ENCODE data around the gene ZNF319. TPM values are rescaled to one million over a fixed set of nuclear protein-coding genes. Genes with fewer than 3 reads are reported as not detected.

ZNF319 gene
- polyA plus RNA-seq, 1 donor from 2014 or later: 7.0 TPM

GRCh38 chr16:58031016-58031800 is 30.7 kb upstream of the ZNF319 start:
- peaks cover 5% of the 10 kb centered on the region for H3K79me2 ChIP-seq (replicated peaks; ENCODE audit: insufficient read depth, low read length)
- H3K27ac ChIP-seq (ENCODE audit: low read length): no peak overlapping the region
- TF ChIP-seq RAD21 (conservative IDR thresholded peaks at IDR 0.05) (no peak), SMC3 (conservative IDR thresholded peaks at IDR 0.05; ENCODE audit: poor library complexity) (no peak), CTCF (IDR thresholded peaks at IDR 0.05; ENCODE audit: poor library complexity, severe bottlenecking) (no peak), REST (IDR thresholded peaks at IDR 0.05; ENCODE audit: borderline replicate concordance) (no peak), TAF1 (IDR thresholded peaks at IDR 0.05; ENCODE audit: low read depth) (no peak), MXI1 (conservative IDR thresholded peaks at IDR 0.05; ENCODE audit: poor library complexity, severe bottlenecking) (no peak), EZH2 (IDR thresholded peaks at IDR 0.05; ENCODE audit: borderline replicate concordance, insufficient read depth, low read length, poor library complexity, severe bottlenecking) (no peak), EP300 (conservative IDR thresholded peaks at IDR 0.05; ENCODE audit: poor library complexity, severe bottlenecking) (no peak)

DNA sequence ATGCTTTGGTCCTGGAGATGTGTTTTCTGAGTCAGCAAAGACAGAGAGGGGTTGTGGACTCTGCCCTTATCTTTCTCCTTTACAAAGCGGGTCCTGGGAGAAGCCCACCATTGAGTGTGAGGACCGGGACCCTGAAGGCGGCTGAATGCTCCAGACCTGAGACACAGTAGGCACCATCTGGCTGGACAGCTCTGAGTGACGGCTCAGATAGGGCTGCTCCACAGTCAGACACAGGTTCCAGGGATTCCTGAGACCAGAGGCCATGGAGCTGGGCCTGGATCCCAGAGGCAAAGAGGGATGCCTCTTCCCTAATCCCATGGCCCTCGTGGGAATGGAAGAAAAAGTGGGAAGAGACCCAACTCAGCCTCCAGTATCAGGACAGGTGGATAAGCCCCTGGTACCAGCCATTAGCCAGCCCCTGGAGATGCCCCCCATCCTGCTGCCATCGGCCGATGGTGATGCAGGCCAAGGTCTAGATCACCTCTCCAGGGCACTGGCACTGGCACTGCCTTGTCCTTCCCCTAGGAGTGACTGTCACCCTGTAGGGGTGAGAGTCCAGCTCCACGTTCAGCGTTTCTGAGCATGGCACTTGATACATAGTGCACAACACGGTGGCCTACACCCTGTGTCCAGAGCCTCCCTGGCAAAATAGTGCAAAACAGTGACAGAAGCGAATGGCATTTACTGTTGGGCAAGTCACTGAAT is 29.8 kb upstream of the ZNF319 start:
- Histone ChIP-seq H2AFZ (ENCODE audit: low read depth, low read length) (no peak overlapping the region), H3F3A (ENCODE audit: insufficient read depth, low read length, poor library complexity, severe bottlenecking) (no peaks in the 10 kb centered on the region), H3K9me2 (ENCODE audit: insufficient read depth, low read length) (no peaks in the 10 kb centered on the region), H3K4me2 (ENCODE audit: low read length) (no peak overlapping the region), H4K20me1 (ENCODE audit: insufficient read depth) (peaks cover 7% of the 10 kb centered on the region), H3K27ac (ENCODE audit: low read length) (no peak overlapping the region), H3K36me3 (ENCODE audit: insufficient read depth, low read length) (no peaks in the 10 kb centered on the region), H3K9ac (ENCODE audit: low read length) (no peak overlapping the region), H3K4me3 (ENCODE audit: low read length) (no peak overlapping the region), H3K27me3 (ENCODE audit: insufficient read depth, low read depth, low read length) (no peaks in the 10 kb centered on the region), H3K9me3 (ENCODE audit: low read length) (no peaks in the 10 kb centered on the region), H3K79me2 (replicated peaks; ENCODE audit: insufficient read depth, low read length) (peaks cover 5% of the 10 kb centered on the region)
- TF ChIP-seq RAD21 (conservative IDR thresholded peaks at IDR 0.05): no peak
- TF ChIP-seq POLR2AphosphoS5 (IDR thresholded peaks at IDR 0.05): no peak
- TF ChIP-seq SMC3 (conservative IDR thresholded peaks at IDR 0.05; ENCODE audit: poor library complexity): no peak
- TF ChIP-seq EP300 (conservative IDR thresholded peaks at IDR 0.05; ENCODE audit: poor library complexity, severe bottlenecking): no peak
- TF ChIP-seq EZH2 (IDR thresholded peaks at IDR 0.05; ENCODE audit: borderline replicate concordance, insufficient read depth, low read length, poor library complexity, severe bottlenecking): no peak
- TF ChIP-seq MXI1 (conservative IDR thresholded peaks at IDR 0.05; ENCODE audit: poor library complexity, severe bottlenecking): no peak
- no peak for TF ChIP-seq REST (IDR thresholded peaks at IDR 0.05; ENCODE audit: borderline replicate concordance)
- no peak for TF ChIP-seq CTCF (IDR thresholded peaks at IDR 0.05; ENCODE audit: poor library complexity, severe bottlenecking)
- TF ChIP-seq TAF1 (IDR thresholded peaks at IDR 0.05; ENCODE audit: low read depth): no peak

More at GRCh38 chr16:58031016-58031800, 30.7 kb upstream of the ZNF319 start:
- Histone ChIP-seq H2AFZ (ENCODE audit: low read depth, low read length) (no peak overlapping the region), H3K9me3 (ENCODE audit: low read length) (no peaks in the 10 kb centered on the region), H3K9me2 (ENCODE audit: insufficient read depth, low read length) (no peaks in the 10 kb centered on the region), H3K4me3 (ENCODE audit: low read length) (no peak overlapping the region), H3K36me3 (ENCODE audit: insufficient read depth, low read length) (no peaks in the 10 kb centered on the region), H3K9ac (ENCODE audit: low read length) (no peak overlapping the region), H3F3A (ENCODE audit: insufficient read depth, low read length, poor library complexity, severe bottlenecking) (no peaks in the 10 kb centered on the region), H3K27me3 (ENCODE audit: insufficient read depth, low read depth, low read length) (no peaks in the 10 kb centered on the region), H3K4me2 (ENCODE audit: low read length) (no peak overlapping the region), H4K20me1 (ENCODE audit: insufficient read depth) (peaks cover 7% of the 10 kb centered on the region)

Measured in neural cell (in vitro differentiated cells).